GM12878 (cell line): ENCODE data around the gene MTHFD1L. TPM values are rescaled to one million over a fixed set of nuclear protein-coding genes. Genes with fewer than 3 reads are reported as not detected.

Source experiments
- ATAC-seq: fragments of 200-7000 bp; cut with Tn5 transposase; 3 replicates; pipeline ENCODE4 v1.9.1; 2020; ENCODE audit warnings: mild to moderate bottlenecking, moderate library complexity
- BruUV-seq: library from RNA; stranded (reverse); fragments of 400-500 nt; replicated peaks from 2 replicates; lab custom pipeline; 2021; lab: Mats Ljungman, UMichigan
- CTCF ChIA-PET: fragments of 300-600 bp; sonication (Branson Sonifier 250); formaldehyde crosslinking; extraction: SDS; loops from one replicate; lab custom pipeline; 2021; ENCODE audit warnings: inconsistent platforms; lab: Yijun Ruan, JAX
- POLR2A ChIA-PET: fragments of 350-600 bp; formaldehyde crosslinking; extraction: SDS; loops from one replicate; lab custom pipeline; 2021; ENCODE audit warnings: inconsistent platforms; lab: Charles Lee
- RAD21 ChIA-PET: fragments of 300-600 bp; sonication (Branson Sonifier 250); formaldehyde crosslinking; loops from one replicate; lab custom pipeline; 2023; ENCODE audit warnings: antibody characterized with exemption; ENCODE audit not compliant: unreplicated experiment; lab: Charles Lee
- SMC1A ChIA-PET: fragments of 300-600 bp; sonication (Branson Sonifier 250); formaldehyde crosslinking; loops from one replicate; lab custom pipeline; 2023; ENCODE audit not compliant: unreplicated experiment, uncharacterized antibody; lab: Charles Lee
- DNase-seq: peaks from one replicate; pipeline ENCODE4 v3.0.0-alpha.2; 2011; ENCODE audit warnings: low read depth, low spot score
- FAIRE-seq: peaks from 3 replicates; lab custom pipeline; 2011; peaks lifted over from hg19 to GRCh38; lab: Jason Lieb, UNC
- H2AFZ ChIP-seq: 2 replicates; pipeline ENCODE4 v1.6.0; 2011; ENCODE audit warnings: low read depth, low read length, control low read depth; ENCODE audit not compliant: control insufficient read depth
- H3K27ac ChIP-seq: 2 replicates; pipeline ENCODE4 v1.5.1; 2011; ENCODE audit warnings: control low read depth; ENCODE audit not compliant: control insufficient read depth, insufficient read depth
- H3K27me3 ChIP-seq, 2 experiments: replicated peaks in 1 of 2; 2 replicates each; pipeline versions ENCODE4 v1.6.0 to v1.6.1; 2011; ENCODE audit warnings: low read length in 1 of 2; ENCODE audit not compliant: control insufficient read depth in 2 of 2, insufficient read depth in 2 of 2
- H3K36me3 ChIP-seq, 2 experiments: 2 replicates each; pipeline ENCODE4 v1.5.1; 2011; ENCODE audit warnings: low read length in 1 of 2; ENCODE audit not compliant: control insufficient read depth in 2 of 2, insufficient read depth in 2 of 2
- H3K4me1 ChIP-seq: 2 replicates; pipeline ENCODE4 v1.6.1; 2011; ENCODE audit warnings: mild to moderate bottlenecking, low read length, moderate library complexity, mixed read lengths; ENCODE audit not compliant: control insufficient read depth, insufficient read depth
- H3K4me2 ChIP-seq: 2 replicates; pipeline ENCODE4 v1.6.0; 2011; ENCODE audit warnings: control low read depth; ENCODE audit not compliant: control insufficient read depth, insufficient read depth
- H3K4me3 ChIP-seq: fragments of 200-600 bp; sonication (generic); 2 replicates; pipeline ENCODE4 v1.5.1; 2016
- H3K79me2 ChIP-seq: 2 replicates; pipeline ENCODE4 v1.6.0; 2011; ENCODE audit warnings: low read length; ENCODE audit not compliant: control insufficient read depth, insufficient read depth
- H3K9ac ChIP-seq: 2 replicates; pipeline ENCODE4 v1.8.0; 2011; ENCODE audit warnings: low read length, control low read depth, mixed read lengths; ENCODE audit not compliant: control insufficient read depth, insufficient read depth
- H3K9me3 ChIP-seq: replicated peaks from 3 replicates; pipeline ENCODE4 v1.5.1; 2011; ENCODE audit warnings: mild to moderate bottlenecking, low read length; ENCODE audit not compliant: control insufficient read depth, insufficient read depth
- H4K20me1 ChIP-seq: 2 replicates; pipeline ENCODE4 v1.6.0; 2011; ENCODE audit not compliant: control insufficient read depth, insufficient read depth
- CBX5 ChIP-seq: sonication (generic); IDR thresholded peaks from 2 replicates; pipeline ENCODE4 v1.6.1; 2016; ENCODE audit warnings: low read depth, moderate library complexity, mild to moderate bottlenecking, inconsistent platforms
- GABPA ChIP-seq: IDR thresholded peaks from 2 replicates; pipeline ENCODE4 v1.6.1; 2014; ENCODE audit warnings: antibody characterized with exemption, low read depth, mild to moderate bottlenecking, inconsistent platforms
- MYB ChIP-seq: fragments of 150-350 bp; IDR thresholded peaks from 2 replicates; pipeline ENCODE4 v1.6.1; 2014; ENCODE audit warnings: mild to moderate bottlenecking, low read depth, low read length, borderline replicate concordance
- NRF1 ChIP-seq: conservative IDR thresholded peaks from 2 replicates; pipeline ENCODE4 v1.6.1; 2011; ENCODE audit warnings: mild to moderate bottlenecking, low read depth, low read length, improper control_type of control experiment
- POLR2AphosphoS5 ChIP-seq: IDR thresholded peaks from 2 replicates; pipeline ENCODE4 v1.6.1; 2011; ENCODE audit warnings: mild to moderate bottlenecking, low read length, inconsistent platforms
- RFX5 ChIP-seq: IDR thresholded peaks from 2 replicates; pipeline ENCODE4 v1.6.1; 2011; ENCODE audit warnings: low read depth, low read length, improper control_type of control experiment
- SMAD1 ChIP-seq: fragments of 450-650 bp; IDR thresholded peaks from 2 replicates; pipeline ENCODE4 v1.6.1; 2018; ENCODE audit warnings: mild to moderate bottlenecking, low read depth; ENCODE audit not compliant: partially characterized antibody
- STAT3 ChIP-seq: IDR thresholded peaks from 2 replicates; pipeline ENCODE4 v1.6.1; 2011; ENCODE audit warnings: low read depth, low read length, improper control_type of control experiment
- SUPT20H ChIP-seq: IDR thresholded peaks from 2 replicates; pipeline ENCODE4 v1.6.1; 2011; ENCODE audit warnings: low read depth, mild to moderate bottlenecking, low read length, moderate library complexity, borderline replicate concordance; ENCODE audit not compliant: control insufficient read depth
- SUZ12 ChIP-seq: fragments of 200-600 bp; sonication (generic); IDR thresholded peaks from one replicate; pipeline ENCODE4 v1.6.1; 2018; ENCODE audit warnings: antibody characterized with exemption, mild to moderate bottlenecking; ENCODE audit not compliant: unreplicated experiment
- TCF3 ChIP-seq: IDR thresholded peaks from 2 replicates; pipeline ENCODE4 v1.6.1; 2012; ENCODE audit warnings: low read depth, mild to moderate bottlenecking, low read length, borderline replicate concordance; ENCODE audit not compliant: insufficient read depth
- WGBS: methylation state at CpG from one replicate; pipeline ENCODE4 v1.1.6; 2016; ENCODE audit warnings: low lambda C conversion rate; ENCODE audit not compliant: insufficient replicate concordance, insufficient coverage; ENCODE audit errors: missing lambda C conversion rate; 5-methylcytosine and 5-hydroxymethylcytosine counted together
- in situ Hi-C: fragments of 300-500 bp; cut with MboI; formaldehyde crosslinking; loops from 9 replicates; pipeline ENCODE4 v1.14.3; 2018; ENCODE audit warnings: mixed read lengths
- intact Hi-C: fragments of 100-400 bp; cut with micrococcal nuclease; formaldehyde crosslinking; loops from one replicate; pipeline ENCODE4 v1.14.2; 2022; ENCODE audit not compliant: unreplicated experiment
- polyA plus RNA-seq, 11 experiments: library from polyadenylated mRNA; depleted of rRNA in 4 of 11; unstranded in 6 of 11; stranded (reverse) in 5 of 11; fragments of >200 nt; fragmentation: Nextera tagmentation in 4 of 11; fragmentation: Illumina TruSeq in 1 of 11; extraction: Ambion mirVana in 4 of 11; extraction: Trizol in 1 of 11; gene quantifications; 1 replicate in 1 of 11; 2 replicates in 10 of 11; pipeline versions ENCODE4 v1.2.1 to v1.2.3, GENCODE V29; 2011 to 2016; ENCODE audit warnings: inconsistent platforms in 2 of 11, missing spikeins in 2 of 11, low read depth in 1 of 11
- total RNA-seq, 4 experiments: library from RNA; depleted of rRNA in 3 of 4; stranded (reverse); fragments of >200 nt in 3 of 4; fragmentation: Illumina TruSeq in 1 of 4; extraction: Trizol in 1 of 4; gene quantifications; 2 replicates each; pipeline versions ENCODE4 v1.2.1 to v1.2.3, GENCODE V29; 2013 to 2021
- TF ChIP-seq, protein P1 (sequence below): fragments of 450-650 bp; IDR thresholded peaks from 2 replicates; pipeline ENCODE4 v1.6.1; 2017; ENCODE audit warnings: mild to moderate bottlenecking, moderate library complexity
- TF ChIP-seq, protein P2 (sequence below): IDR thresholded peaks from 2 replicates; pipeline ENCODE4 v1.6.1; 2012; ENCODE audit warnings: low read length, inconsistent platforms

MTHFD1L gene
- total and polyA plus RNA-seq, 10 of the 15 experiments (the other 5 are each of a cell fraction or from before 2014, with no cell fraction given): 11.7 to 75.5 (median 28.8) TPM

DNA sequence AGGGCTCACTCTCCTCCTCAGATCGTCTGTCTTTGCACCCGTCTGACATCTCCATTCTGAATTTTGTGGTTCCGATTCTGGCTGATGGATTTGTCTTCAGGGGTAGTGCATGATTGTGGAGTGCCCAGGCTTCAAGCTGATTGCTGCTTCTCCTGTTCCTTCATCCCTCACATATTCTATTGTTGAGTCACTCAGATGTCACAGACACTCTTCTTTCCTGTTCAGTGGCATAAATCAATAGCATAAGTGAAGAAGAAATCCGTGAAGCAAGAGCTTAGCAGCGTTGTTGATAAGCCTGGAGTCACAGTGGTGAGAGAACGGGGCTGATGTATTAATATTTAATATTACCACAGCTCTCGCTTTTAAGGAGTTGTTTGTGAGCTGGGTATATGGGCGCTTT lies 152.5 kb downstream of the MTHFD1L start (continued):
- TF ChIP-seq, protein P1, sequence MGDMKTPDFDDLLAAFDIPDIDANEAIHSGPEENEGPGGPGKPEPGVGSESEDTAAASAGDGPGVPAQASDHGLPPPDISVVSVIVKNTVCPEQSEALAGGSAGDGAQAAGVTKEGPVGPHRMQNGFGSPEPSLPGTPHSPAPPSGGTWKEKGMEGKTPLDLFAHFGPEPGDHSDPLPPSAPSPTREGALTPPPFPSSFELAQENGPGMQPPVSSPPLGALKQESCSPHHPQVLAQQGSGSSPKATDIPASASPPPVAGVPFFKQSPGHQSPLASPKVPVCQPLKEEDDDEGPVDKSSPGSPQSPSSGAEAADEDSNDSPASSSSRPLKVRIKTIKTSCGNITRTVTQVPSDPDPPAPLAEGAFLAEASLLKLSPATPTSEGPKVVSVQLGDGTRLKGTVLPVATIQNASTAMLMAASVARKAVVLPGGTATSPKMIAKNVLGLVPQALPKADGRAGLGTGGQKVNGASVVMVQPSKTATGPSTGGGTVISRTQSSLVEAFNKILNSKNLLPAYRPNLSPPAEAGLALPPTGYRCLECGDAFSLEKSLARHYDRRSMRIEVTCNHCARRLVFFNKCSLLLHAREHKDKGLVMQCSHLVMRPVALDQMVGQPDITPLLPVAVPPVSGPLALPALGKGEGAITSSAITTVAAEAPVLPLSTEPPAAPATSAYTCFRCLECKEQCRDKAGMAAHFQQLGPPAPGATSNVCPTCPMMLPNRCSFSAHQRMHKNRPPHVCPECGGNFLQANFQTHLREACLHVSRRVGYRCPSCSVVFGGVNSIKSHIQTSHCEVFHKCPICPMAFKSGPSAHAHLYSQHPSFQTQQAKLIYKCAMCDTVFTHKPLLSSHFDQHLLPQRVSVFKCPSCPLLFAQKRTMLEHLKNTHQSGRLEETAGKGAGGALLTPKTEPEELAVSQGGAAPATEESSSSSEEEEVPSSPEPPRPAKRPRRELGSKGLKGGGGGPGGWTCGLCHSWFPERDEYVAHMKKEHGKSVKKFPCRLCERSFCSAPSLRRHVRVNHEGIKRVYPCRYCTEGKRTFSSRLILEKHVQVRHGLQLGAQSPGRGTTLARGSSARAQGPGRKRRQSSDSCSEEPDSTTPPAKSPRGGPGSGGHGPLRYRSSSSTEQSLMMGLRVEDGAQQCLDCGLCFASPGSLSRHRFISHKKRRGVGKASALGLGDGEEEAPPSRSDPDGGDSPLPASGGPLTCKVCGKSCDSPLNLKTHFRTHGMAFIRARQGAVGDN: no peak
- TF ChIP-seq SUZ12: no peak

DNA sequence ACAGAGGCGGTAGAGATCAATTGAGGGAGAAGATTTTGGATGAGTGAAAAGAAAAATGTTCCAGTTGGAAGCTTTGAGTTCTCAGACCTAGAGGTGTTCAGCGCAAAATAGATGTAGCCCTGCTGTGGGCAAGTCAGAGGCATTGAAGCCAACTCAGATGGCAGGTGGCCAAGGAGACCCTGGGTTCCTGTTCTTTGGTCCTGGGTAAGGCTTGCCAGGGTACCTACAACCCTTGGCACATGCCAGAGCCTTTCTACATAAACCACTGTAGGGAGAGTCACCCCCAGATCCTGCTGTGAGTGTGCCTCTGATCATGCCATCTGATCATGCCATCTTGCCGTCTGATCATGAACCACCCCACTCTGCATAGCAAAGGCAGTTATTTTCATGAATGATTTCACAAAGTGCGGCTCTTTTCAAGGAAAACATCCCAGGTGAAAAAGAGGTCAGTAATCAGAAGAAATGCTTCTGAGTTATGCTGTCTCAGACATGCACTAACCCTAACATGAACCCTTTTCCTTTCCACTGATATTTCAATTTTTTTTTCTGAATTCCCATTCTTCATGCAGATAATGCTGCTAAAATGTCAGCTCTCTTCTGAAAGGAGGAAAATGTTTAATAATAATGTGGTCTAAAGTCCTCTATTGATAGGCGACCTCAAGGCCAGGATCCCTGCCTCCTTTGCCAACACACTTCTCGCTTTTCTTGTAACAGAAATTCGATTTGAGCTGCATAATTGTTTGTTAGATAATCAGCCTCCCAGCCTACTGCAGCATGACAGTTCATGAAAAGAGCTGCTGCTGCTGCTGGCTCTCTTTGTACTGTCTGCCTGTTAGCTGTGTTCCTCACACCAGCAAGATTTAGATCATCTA lies 153.6 kb downstream of the MTHFD1L start:
- ChIA-PET CTCF (interaction anchor here (0.6 to 3.5 kb wide), 5 partner anchors 8 to 316 kb away, joined by 3 to 24 read pairs (median 4); no protein-coding TSS in a partner anchor), RAD21 (no interaction called here), SMC1A (interaction anchor here (0.5 to 7.3 kb wide), 4 partner anchors 10 to 305 kb away, joined by 3 to 128 read pairs (median 4); no protein-coding TSS in a partner anchor), POLR2A (no interaction called here)
- 94% methylated on average over 7 of the region's 7 CpGs for WGBS
- Histone ChIP-seq H2AFZ (no peak overlapping the region), H3K36me3 (peaks cover 4 to 24% of the 10 kb centered on the region in 2 experiments), H3K79me2 (no peaks in the 10 kb centered on the region), H3K9me3 (no peaks in the 10 kb centered on the region), H3K4me3 (no peak overlapping the region), H3K4me1 (no peaks in the 10 kb centered on the region), H3K27ac (no peak overlapping the region), H4K20me1 (no peaks in the 10 kb centered on the region), H3K9ac (no peak overlapping the region), H3K27me3 (no peaks in the 10 kb centered on the region), H3K4me2 (no peak overlapping the region)
- no TSS peak for BruUV-seq
- DNase-seq (no peak), ATAC-seq (no peak), FAIRE-seq (no peak)
- in situ Hi-C loops: no loop called here
- intact Hi-C loops: no loop called here
- TF ChIP-seq NRF1 (no peak), MYB (no peak), RFX5 (no peak), TCF3 (no peak), CBX5 (no peak), STAT3 (no peak), SUPT20H (no peak), GABPA (no peak), POLR2AphosphoS5 (no peak), SMAD1 (no peak)
- TF ChIP-seq, protein P2, sequence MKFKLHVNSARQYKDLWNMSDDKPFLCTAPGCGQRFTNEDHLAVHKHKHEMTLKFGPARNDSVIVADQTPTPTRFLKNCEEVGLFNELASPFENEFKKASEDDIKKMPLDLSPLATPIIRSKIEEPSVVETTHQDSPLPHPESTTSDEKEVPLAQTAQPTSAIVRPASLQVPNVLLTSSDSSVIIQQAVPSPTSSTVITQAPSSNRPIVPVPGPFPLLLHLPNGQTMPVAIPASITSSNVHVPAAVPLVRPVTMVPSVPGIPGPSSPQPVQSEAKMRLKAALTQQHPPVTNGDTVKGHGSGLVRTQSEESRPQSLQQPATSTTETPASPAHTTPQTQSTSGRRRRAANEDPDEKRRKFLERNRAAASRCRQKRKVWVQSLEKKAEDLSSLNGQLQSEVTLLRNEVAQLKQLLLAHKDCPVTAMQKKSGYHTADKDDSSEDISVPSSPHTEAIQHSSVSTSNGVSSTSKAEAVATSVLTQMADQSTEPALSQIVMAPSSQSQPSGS: no peak
